Jurkat, Clone E6-1 (cell line): ENCODE results near the gene STIP1.
"Not testable (repeated sequence)": the region's sequence is repeated elsewhere in the genome, so short reads cannot be mapped to it uniquely, and the experiment has no call there.

Experiments
- DNase-seq: peaks from one replicate; pipeline ENCODE4 v3.0.0-alpha.2; 2011; ENCODE audit warnings: low read depth, low spot score
- H3K4me3 ChIP-seq: 2 replicates; pipeline ENCODE4 v1.5.1; 2011; ENCODE audit warnings: mild to moderate bottlenecking, low read length, control low read depth, moderate library complexity

Gene STIP1

GRCh38 chr11:64156235-64157011 lies 29.5 kb upstream of the STIP1 start:
- no peak for DNase-seq
- no peak overlapping the region for H3K4me3 ChIP-seq

GRCh38 chr11:64157631-64158394 lies 28.2 kb upstream of the STIP1 start:
- DNase-seq, result no peak

GRCh38 chr11:64161037-64161436 lies 24.9 kb upstream of the STIP1 start:
- DNase-seq, result no peak
- H3K4me3 ChIP-seq, result no peak overlapping the region

More at GRCh38 chr11:64157631-64158394, 28.2 kb upstream of the STIP1 start:
- no peak overlapping the region for H3K4me3 ChIP-seq

- H3K4me3 ChIP-seq, DNase-seq: not testable (repeated sequence)
Observed at GRCh38 chr11:64162769-64163168, 23.2 kb upstream of the STIP1 start.

- H3K4me3 ChIP-seq, result no peak overlapping the region
- no peak for DNase-seq
Observed at GRCh38 chr11:64163951-64164350, 22.0 kb upstream of the STIP1 start.

GRCh38 chr11:64164392-64165312 lies 21.3 kb upstream of the STIP1 start:
- DNase-seq, result no peak
- H3K4me3 ChIP-seq, result peak overlapping the region; percentile 80

GRCh38 chr11:64165481-64165841 lies 20.5 kb upstream of the STIP1 start:
- H3K4me3 ChIP-seq, result peak overlapping the region; percentile 80
- DNase-seq, result no peak

GRCh38 chr11:64165842-64166635 lies 19.9 kb upstream of the STIP1 start, which contains the start of gene MACROD1:
Gene MACROD1 (minus strand): TSS chr11:64166113. CDS start chr11:64165994, 119 bp downstream.
- DNase-seq, result peak; percentile 74

GRCh38 chr11:64170419-64170818 lies 15.6 kb upstream of the STIP1 start:
- no peak overlapping the region for H3K4me3 ChIP-seq
- no peak for DNase-seq

More at GRCh38 chr11:64165842-64166635, 19.9 kb upstream of the STIP1 start, which contains the start of gene MACROD1:
- peak within 1 kb of the TSS; percentile 80 for H3K4me3 ChIP-seq

- DNase-seq, result no peak
- no peak overlapping the region for H3K4me3 ChIP-seq
Observed at GRCh38 chr11:64173616-64174355, 12.2 kb upstream of the STIP1 start.

- H3K4me3 ChIP-seq, result no peak overlapping the region
- DNase-seq, result peak; percentile 74
Observed at GRCh38 chr11:64176751-64177150, 9.2 kb upstream of the STIP1 start.

GRCh38 chr11:64178203-64178602 lies 7.8 kb upstream of the STIP1 start:
- H3K4me3 ChIP-seq, result no peak overlapping the region
- DNase-seq, result no peak

GRCh38 chr11:64178951-64179639 lies 6.9 kb upstream of the STIP1 start:
- DNase-seq, result no peak
- no peak overlapping the region for H3K4me3 ChIP-seq

GRCh38 chr11:64180891-64181290 lies 5.1 kb upstream of the STIP1 start:
- no peak for DNase-seq
- H3K4me3 ChIP-seq, result no peak overlapping the region

GRCh38 chr11:64181506-64182411 lies 4.2 kb upstream of the STIP1 start:
- no peak overlapping the region for H3K4me3 ChIP-seq
- no peak for DNase-seq

- H3K4me3 ChIP-seq, result no peak overlapping the region
Observed at GRCh38 chr11:64183890-64184289, 2.1 kb upstream of the STIP1 start.

More at GRCh38 chr11:64183890-64184289, 2.1 kb upstream of the STIP1 start:
- no peak for DNase-seq
